ENCODE measurements around the gene FAM81A.

FAM81A gene

DNA sequence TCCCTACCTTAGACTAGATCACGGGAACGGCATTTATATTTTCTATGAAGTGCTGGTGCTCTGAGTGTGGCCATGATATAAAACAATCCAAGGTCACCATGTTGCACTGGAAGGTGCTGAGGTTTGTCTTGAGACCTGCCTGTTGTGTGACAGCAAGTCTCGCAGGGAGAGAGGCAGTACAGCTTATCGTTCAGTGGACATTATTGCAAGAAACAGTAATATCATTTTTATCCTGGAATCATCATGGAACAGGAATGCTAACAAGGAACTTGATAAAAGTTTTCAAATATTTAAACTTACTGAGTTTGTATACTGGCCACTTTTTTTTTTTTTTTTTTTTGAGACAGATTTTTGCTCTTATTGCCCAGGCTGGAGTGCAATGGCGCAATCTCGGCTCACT, 133.6 kb downstream of the FAM81A start:
- no peak for DNase-seq (ENCODE audit: low spot score)
- in situ Hi-C loops (cut with MboI; ENCODE audit: low sequenced_read_pairs, unreplicated experiment) = no loop called here
- no peak for TF ChIP-seq CTCF (IDR thresholded peaks at IDR 0.05; ENCODE audit: borderline replicate concordance, control extremely low read depth, extremely low read depth, insufficient read depth, missing control alignments)
